ENCODE results near the gene SETD1A. TPM values are rescaled to one million over a fixed set of nuclear protein-coding genes. Genes with fewer than 3 reads are reported as not detected.

The SETD1A gene
- total and polyA plus RNA-seq, 2 of the 8 experiments (the other 6 are each of a cell fraction or from before 2014, with no cell fraction given), result 4.8 to 29.0 TPM

- Histone ChIP-seq H3K9me3 (ENCODE audit: insufficient read depth in 2 of 2, low read depth in 1 of 2, low read length in 1 of 2) (no peaks in the 10 kb centered on the region), H2BK12ac (ENCODE audit: low read depth, low read length) (no peak overlapping the region), H2AFZ (ENCODE audit: low read length) (no peak overlapping the region), H3K4me1 (replicated peaks in 1 of 4; ENCODE audit: control insufficient read depth in 3 of 4, insufficient read depth in 4 of 4, low read length in 3 of 4) (no peaks in the 10 kb centered on the region), H3K36me3 (ENCODE audit: control insufficient read depth in 2 of 4, insufficient read depth in 4 of 4, low read length in 3 of 4) (peaks cover 10 to 37% (median 29%) of the 10 kb centered on the region in 4 experiments; a peak in 6 of 8 replicates), H3K4me2 (ENCODE audit: insufficient read depth in 1 of 2, low read depth in 2 of 2, low read length in 2 of 2) (no peak overlapping the region), H3K14ac (ENCODE audit: insufficient read length) (no peak overlapping the region), H3K9ac (replicated peaks in 1 of 4; ENCODE audit: extremely low read depth in 1 of 4, low read depth in 3 of 4, low read length in 3 of 4) (no peak overlapping the region), H4K20me1 (replicated peaks in 1 of 2; ENCODE audit: control insufficient read depth in 1 of 2, insufficient read depth in 2 of 2, low read length in 2 of 2) (peaks cover 1 to 27% of the 10 kb centered on the region in 2 experiments), H3K27me3 (replicated peaks in 1 of 4; ENCODE audit: control insufficient read depth in 3 of 4, extremely low read depth in 1 of 4, insufficient read depth in 3 of 4, low read length in 3 of 4) (no peaks in the 10 kb centered on the region), H3K23me2 (ENCODE audit: low read depth, low read length) (no peaks in the 10 kb centered on the region), H3K27ac (ENCODE audit: low read depth, low read length) (no peak overlapping the region), H3K4me3 (ENCODE audit: extremely low read depth in 1 of 4, insufficient read depth in 2 of 4, low read depth in 3 of 4, low read length in 4 of 4) (no peak overlapping the region), H2BK15ac (ENCODE audit: low read length) (no peak overlapping the region), H4K5ac (ENCODE audit: insufficient read length, low read depth, low read length) (no peak overlapping the region), H2BK20ac (ENCODE audit: low read length) (no peak overlapping the region), H3K4ac (replicated peaks; ENCODE audit: insufficient read length, low read depth, low read length) (no peak overlapping the region), H4K91ac (replicated peaks; ENCODE audit: insufficient read length, low read length) (no peak overlapping the region), H2BK120ac (replicated peaks; ENCODE audit: low read depth, low read length) (no peak overlapping the region), H3K23ac (ENCODE audit: insufficient read length) (no peak overlapping the region), H3K79me2 (ENCODE audit: control insufficient read depth in 1 of 2, insufficient read depth in 2 of 2, low read length in 2 of 2) (no peaks in the 10 kb centered on the region), H3K18ac (ENCODE audit: extremely low read depth, low read length) (no peak overlapping the region), H2BK5ac (ENCODE audit: low read depth, low read length) (no peak overlapping the region; the same call in 1 of the 2 replicates), H3K56ac (replicated peaks; ENCODE audit: insufficient read length, low read depth, low read length) (no peak overlapping the region), H4K8ac (ENCODE audit: extremely low read depth, insufficient read depth, low read length) (no peak overlapping the region), H3K79me1 (ENCODE audit: low read depth, low read length) (no peaks in the 10 kb centered on the region), H2AK5ac (ENCODE audit: low read depth, low read length) (no peak overlapping the region)
- DNase-seq (ENCODE audit: low read depth in 1 of 2, low spot score in 2 of 2) (no peak), FAIRE-seq (no peak)
- ChIA-PET CTCF (ENCODE audit: partially characterized antibody) (interaction anchor here (0.7 kb wide), 1 partner anchor 62 kb away, joined by 3 read pairs; no protein-coding TSS in a partner anchor), POLR2A (ENCODE audit: partially characterized antibody) (interaction anchor here (2.0 kb wide), 1 partner anchor 10 kb away, joined by 5 read pairs; no protein-coding TSS in a partner anchor)
- 95% methylated on average over 11 of the region's 15 CpGs; no CpG with 5 or more reads in 1 of the 2 experiments for WGBS, 2 experiments (ENCODE audit: extremely low coverage in 1 of 2, insufficient coverage in 1 of 2, insufficient read length in 1 of 2, insufficient replicate concordance in 2 of 2, low coverage in 1 of 2, low lambda C conversion rate in 2 of 2, missing lambda C conversion rate in 1 of 2)
- no peak for TF ChIP-seq RNF2 (IDR thresholded peaks at IDR 0.05; ENCODE audit: borderline replicate concordance, low read depth, low read length, missing control alignments, poor library complexity, severe bottlenecking)
- TF ChIP-seq POLR2AphosphoS5 (IDR thresholded peaks at IDR 0.05; ENCODE audit: low read depth, low read length), result 0 out of 2 replicates have a peak, but pooled peaks have one; percentile 5
These were observed 22.4 kb downstream of the SETD1A start for GRCh38 chr16:30980023-30980371.

Data from H1 (cell line).